K562 (cell line): ENCODE results near the gene BMAL2.

Experiments used
- CBX5 ChIP-seq: IDR thresholded peaks from 2 replicates; pipeline ENCODE4 v1.6.1; 2014; ENCODE audit warnings: low read depth, borderline replicate concordance
- CTCF ChIP-seq, 3 experiments: IDR thresholded peaks in 2 of 3; conservative IDR thresholded peaks in 1 of 3; 2 replicates each; pipeline ENCODE4 v1.5.1; 2011 to 2012; ENCODE audit warnings: low read length in 3 of 3, mild to moderate bottlenecking in 3 of 3, control low read depth in 2 of 3, improper control_type of control experiment in 1 of 3, inconsistent platforms in 1 of 3, low read depth in 1 of 3, mixed read lengths in 1 of 3, moderate library complexity in 1 of 3; ENCODE audit not compliant: insufficient read depth in 2 of 3
- FOXO4 ChIP-seq: fragments of 450-650 bp; formaldehyde crosslinking; IDR thresholded peaks from 2 replicates; pipeline ENCODE4 v1.4.0; 2020; ENCODE audit warnings: mild to moderate bottlenecking, moderate library complexity
- THAP7 ChIP-seq: fragments of 250-450 bp; sonication (Bioruptor Pico); IDR thresholded peaks from 2 replicates; pipeline ENCODE4 v1.5.0; 2021
- ZZZ3 ChIP-seq: fragments of 450-650 bp; IDR thresholded peaks from 2 replicates; pipeline ENCODE4 v1.6.1; 2016; ENCODE audit warnings: antibody characterized with exemption, mild to moderate bottlenecking, moderate library complexity

GRCh38 chr12:27335364-27336281 lies 3.0 kb downstream of the BMAL2 start:
- no peak for TF ChIP-seq CTCF (IDR thresholded peaks at IDR 0.05 in 2 of 3, conservative IDR thresholded peaks at IDR 0.05 in 1 of 3; ENCODE audit: insufficient read depth in 2 of 3, low read depth in 1 of 3, low read length in 3 of 3)
- no peak for TF ChIP-seq ZZZ3
- TF ChIP-seq FOXO4 (CRISPR knock-in tag), result no peak
- TF ChIP-seq THAP7 (CRISPR knock-in tag), result no peak
- TF ChIP-seq CBX5, result no peak
